Left ventricle myocardium inferior (tissue), 1 donor: ENCODE data around the gene EMP2. TPM values are rescaled to one million over a fixed set of nuclear protein-coding genes. Genes with fewer than 3 reads are reported as not detected.
"Not testable (repeated sequence)": the region's sequence is repeated elsewhere in the genome, so short reads cannot be mapped to it uniquely, and the experiment has no call there.

Source experiments
- DNase-seq: peaks from one replicate; pipeline ENCODE4 v3.0.0-alpha.2; 2020
- H3K27ac ChIP-seq: fragments of 200-600 bp; replicated peaks from 2 replicates; pipeline ENCODE4 v1.8.0; 2021
- H3K27me3 ChIP-seq: fragments of 200-600 bp; 2 replicates; pipeline ENCODE4 v1.8.0; 2021; ENCODE audit warnings: low read depth
- H3K36me3 ChIP-seq: fragments of 200-600 bp; 2 replicates; pipeline ENCODE4 v1.8.0; 2021
- H3K4me1 ChIP-seq: fragments of 200-600 bp; 2 replicates; pipeline ENCODE4 v1.8.0; 2021
- H3K4me3 ChIP-seq: fragments of 200-600 bp; 2 replicates; pipeline ENCODE4 v1.8.0; 2021; ENCODE audit warnings: mild to moderate bottlenecking, moderate library complexity
- H3K9me3 ChIP-seq: fragments of 200-600 bp; replicated peaks from 2 replicates; pipeline ENCODE4 v1.8.0; 2021
- intact Hi-C: fragments of 100-400 bp; cut with micrococcal nuclease; formaldehyde crosslinking; loops from one replicate; pipeline ENCODE4 v1.11.0; 2022
- total RNA-seq: library from RNA; stranded (reverse); fragmentation: NEBNext Ultra II Directional; extraction: Animal tissue kit (Norgen Biotek cat#: 25700); gene quantifications from one replicate; pipeline ENCODE4 v1.2.1, GENCODE V29; 2021
- TF ChIP-seq, protein P1 (sequence below): fragments of 200-600 bp; IDR thresholded peaks from 2 replicates; pipeline ENCODE4 v1.8.0; 2021; ENCODE audit warnings: antibody characterized with exemption, mild to moderate bottlenecking, borderline replicate concordance
- donor health status: DM: no; HTN: yes; CAD: no; lungs with severe emphysema.

The EMP2 gene
- total RNA-seq, 1 donor from 2014 or later, result 60.5 TPM

DNA sequence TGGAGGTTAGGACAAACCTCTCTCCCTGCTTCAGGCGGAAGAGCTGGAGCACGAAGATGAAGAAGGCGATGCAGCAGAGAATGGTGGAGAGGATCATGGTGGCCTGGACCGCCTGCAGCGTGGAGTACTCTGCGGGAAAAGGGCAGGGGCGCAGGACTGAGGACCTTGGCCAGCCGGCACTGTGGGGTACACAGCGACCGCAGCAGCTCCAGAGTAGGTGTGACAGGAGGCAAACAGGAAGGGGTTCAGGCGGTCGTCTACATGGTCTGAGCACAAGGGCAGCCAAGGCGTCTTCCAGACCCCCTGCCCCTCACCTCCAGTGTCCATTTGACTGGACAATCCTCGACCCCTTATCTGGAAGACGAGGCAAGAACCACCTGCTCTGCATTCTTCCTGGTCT lies 42.5 kb downstream of the EMP2 start:
- intact Hi-C loops, result no loop called here

DNA sequence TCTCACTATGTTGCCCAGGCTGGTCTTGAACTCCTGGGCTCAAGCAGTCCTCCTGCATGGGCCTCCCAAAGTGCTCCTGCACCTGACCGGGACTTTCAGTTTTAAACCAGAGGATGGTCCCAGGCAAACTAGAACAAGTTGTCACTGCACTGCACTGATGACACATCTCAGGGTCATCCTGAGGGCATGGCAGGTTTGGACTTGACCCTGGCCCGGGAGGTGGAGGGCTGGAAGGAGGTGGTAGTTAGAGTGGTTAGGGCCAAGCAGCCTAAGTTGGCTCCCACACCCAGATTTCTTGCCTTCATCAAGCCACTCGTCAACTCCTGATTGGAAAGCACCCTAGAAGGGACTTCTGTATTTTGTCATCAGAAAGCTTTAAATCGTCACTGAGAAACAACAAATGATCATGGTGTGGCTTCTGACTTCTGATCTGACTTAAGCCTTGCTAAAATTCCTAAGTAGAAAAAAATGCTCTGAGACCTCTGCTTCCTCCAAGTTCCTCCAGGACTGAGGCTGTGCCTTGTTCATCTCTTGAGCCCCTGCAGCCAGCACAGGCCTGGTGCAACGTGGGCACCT lies 43.5 kb downstream of the EMP2 start:
- Histone ChIP-seq H3K4me3 (no peak overlapping the region), H3K36me3 (peaks cover 99% of the 10 kb centered on the region), H3K9me3 (no peaks in the 10 kb centered on the region), H3K27ac (peak overlapping the region; percentile 7), H3K4me1 (peaks cover 24% of the 10 kb centered on the region), H3K27me3 (no peaks in the 10 kb centered on the region)
- TF ChIP-seq, protein P1, sequence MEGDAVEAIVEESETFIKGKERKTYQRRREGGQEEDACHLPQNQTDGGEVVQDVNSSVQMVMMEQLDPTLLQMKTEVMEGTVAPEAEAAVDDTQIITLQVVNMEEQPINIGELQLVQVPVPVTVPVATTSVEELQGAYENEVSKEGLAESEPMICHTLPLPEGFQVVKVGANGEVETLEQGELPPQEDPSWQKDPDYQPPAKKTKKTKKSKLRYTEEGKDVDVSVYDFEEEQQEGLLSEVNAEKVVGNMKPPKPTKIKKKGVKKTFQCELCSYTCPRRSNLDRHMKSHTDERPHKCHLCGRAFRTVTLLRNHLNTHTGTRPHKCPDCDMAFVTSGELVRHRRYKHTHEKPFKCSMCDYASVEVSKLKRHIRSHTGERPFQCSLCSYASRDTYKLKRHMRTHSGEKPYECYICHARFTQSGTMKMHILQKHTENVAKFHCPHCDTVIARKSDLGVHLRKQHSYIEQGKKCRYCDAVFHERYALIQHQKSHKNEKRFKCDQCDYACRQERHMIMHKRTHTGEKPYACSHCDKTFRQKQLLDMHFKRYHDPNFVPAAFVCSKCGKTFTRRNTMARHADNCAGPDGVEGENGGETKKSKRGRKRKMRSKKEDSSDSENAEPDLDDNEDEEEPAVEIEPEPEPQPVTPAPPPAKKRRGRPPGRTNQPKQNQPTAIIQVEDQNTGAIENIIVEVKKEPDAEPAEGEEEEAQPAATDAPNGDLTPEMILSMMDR, result no peak
- DNase-seq, result no peak
- intact Hi-C loops, result no loop called here

More for the DNA sequence above, 42.5 kb downstream of the EMP2 start:
- no peak overlapping the region for H3K27ac ChIP-seq
- DNase-seq, result no peak
- H3K4me3 ChIP-seq, result no peak overlapping the region
- no peaks in the 10 kb centered on the region for H3K9me3 ChIP-seq
- peaks cover 99% of the 10 kb centered on the region for H3K36me3 ChIP-seq
- H3K27me3 ChIP-seq, result no peaks in the 10 kb centered on the region
- peaks cover 24% of the 10 kb centered on the region for H3K4me1 ChIP-seq
- TF ChIP-seq, protein P1, result no peak

DNA sequence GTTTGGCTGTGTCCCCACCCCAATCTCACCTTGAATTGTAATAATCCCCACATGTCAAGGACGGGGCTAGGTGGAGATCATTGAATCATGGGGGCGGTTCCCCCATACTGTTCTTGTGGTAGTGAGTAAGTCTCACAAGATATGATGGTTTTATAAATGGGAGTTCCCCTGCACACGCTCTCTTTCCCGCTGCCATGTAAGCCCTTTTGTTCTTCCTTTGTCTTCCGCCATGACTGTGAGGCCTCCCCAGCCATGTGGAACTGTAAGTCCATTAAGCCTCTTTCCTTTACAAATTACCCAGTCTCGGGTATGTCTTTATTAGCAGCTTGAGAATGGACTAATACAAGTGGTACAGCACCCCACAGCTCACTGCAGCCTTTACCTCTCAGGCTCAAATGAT lies 44.1 kb downstream of the EMP2 start:
- DNase-seq, H3K27me3 ChIP-seq, intact Hi-C loops: not testable (repeated sequence)

DNA sequence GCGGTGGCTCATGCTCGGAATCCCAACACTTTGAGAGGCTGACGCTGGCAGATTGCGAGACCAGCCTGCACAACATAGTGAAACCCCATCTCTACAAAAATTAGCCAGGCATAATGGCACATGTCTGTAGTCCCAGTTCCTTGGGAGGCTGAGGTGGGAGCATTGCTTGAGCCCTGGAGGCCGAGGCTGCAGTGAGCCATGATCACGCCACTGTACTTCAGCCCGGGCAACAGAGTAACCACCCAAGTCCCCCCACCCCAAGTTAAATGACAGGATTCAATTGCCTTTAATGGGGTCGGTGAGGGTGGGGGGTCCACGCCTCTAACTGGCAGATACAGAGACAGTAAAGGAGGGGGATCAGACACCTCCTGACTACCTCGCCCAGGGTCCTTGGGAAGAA lies 44.9 kb downstream of the EMP2 start:
- H3K27ac ChIP-seq, result no peak overlapping the region
- H3K4me3 ChIP-seq, result no peak overlapping the region
- H3K27me3 ChIP-seq, result no peaks in the 10 kb centered on the region
- no peaks in the 10 kb centered on the region for H3K9me3 ChIP-seq
- H3K36me3 ChIP-seq, result peaks cover 99% of the 10 kb centered on the region
- no peak for DNase-seq
- H3K4me1 ChIP-seq, result peaks cover 31% of the 10 kb centered on the region
- intact Hi-C loops, result no loop called here
- TF ChIP-seq, protein P1, result no peak

More for the DNA sequence above, 44.1 kb downstream of the EMP2 start:
- Histone ChIP-seq H3K4me1 (peaks cover 29% of the 10 kb centered on the region), H3K36me3 (peaks cover 99% of the 10 kb centered on the region), H3K27ac (peak overlapping the region; percentile 7)
- not testable (repeated sequence) for H3K4me3 ChIP-seq, H3K9me3 ChIP-seq

GRCh38 chr16:10534748-10535147 lies 45.6 kb downstream of the EMP2 start:
- no peak for DNase-seq
- TF ChIP-seq, protein P1, result no peak
- Histone ChIP-seq H3K36me3 (peaks cover 97% of the 10 kb centered on the region), H3K4me3 (no peak overlapping the region), H3K27ac (no peak overlapping the region), H3K27me3 (no peaks in the 10 kb centered on the region), H3K4me1 (peaks cover 38% of the 10 kb centered on the region), H3K9me3 (no peaks in the 10 kb centered on the region)
- intact Hi-C loops, result no loop called here

GRCh38 chr16:10533612-10534011 lies 46.8 kb downstream of the EMP2 start:
- H3K9me3 ChIP-seq, H3K4me3 ChIP-seq, intact Hi-C loops, DNase-seq, H3K27me3 ChIP-seq: not testable (repeated sequence)
- Histone ChIP-seq H3K27ac (peak overlapping the region; percentile 22), H3K4me1 (peaks cover 38% of the 10 kb centered on the region), H3K36me3 (peaks cover 94% of the 10 kb centered on the region)
